HFF-Myc (cell line): ENCODE data around the gene NCMAP.
"Not testable (repeated sequence)": the region's sequence is repeated elsewhere in the genome, so short reads cannot be mapped to it uniquely, and the experiment has no call there.

ENCODE experiments used
- DNase-seq: peaks from one replicate; pipeline ENCODE4 v3.0.0-alpha.2; 2011; ENCODE audit warnings: low read depth; ENCODE audit errors: extremely low read depth
- H3K4me3 ChIP-seq: replicated peaks from 2 replicates; pipeline ENCODE4 v1.5.1; 2011; ENCODE audit warnings: low read depth, mild to moderate bottlenecking, control low read depth, low read length
- TF ChIP-seq, protein P1 (sequence below): IDR thresholded peaks from 2 replicates; pipeline ENCODE4 v1.5.1; 2012; ENCODE audit warnings: mild to moderate bottlenecking, low read depth, low read length, control low read depth; ENCODE audit errors: missing control alignments

Gene NCMAP

DNA sequence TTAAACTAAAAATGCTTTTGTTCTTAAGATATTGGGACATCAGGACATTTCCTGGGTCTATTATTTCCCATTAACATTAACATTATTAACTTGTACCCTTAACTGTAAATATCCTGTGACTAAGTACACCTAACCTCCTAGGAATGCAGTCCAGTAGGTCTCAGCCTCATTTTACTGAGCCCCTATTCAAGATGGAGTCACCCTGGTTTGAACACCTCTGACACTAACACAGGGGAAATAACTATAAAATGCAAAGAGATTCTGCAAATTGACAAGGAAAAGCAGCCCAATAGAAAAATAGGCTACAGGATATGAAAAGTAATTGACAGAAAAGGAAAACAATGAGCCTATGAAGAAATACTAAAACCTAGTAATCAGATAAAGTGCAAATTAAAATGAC is 11.6 kb upstream of the NCMAP start:
- TF ChIP-seq, protein P1, sequence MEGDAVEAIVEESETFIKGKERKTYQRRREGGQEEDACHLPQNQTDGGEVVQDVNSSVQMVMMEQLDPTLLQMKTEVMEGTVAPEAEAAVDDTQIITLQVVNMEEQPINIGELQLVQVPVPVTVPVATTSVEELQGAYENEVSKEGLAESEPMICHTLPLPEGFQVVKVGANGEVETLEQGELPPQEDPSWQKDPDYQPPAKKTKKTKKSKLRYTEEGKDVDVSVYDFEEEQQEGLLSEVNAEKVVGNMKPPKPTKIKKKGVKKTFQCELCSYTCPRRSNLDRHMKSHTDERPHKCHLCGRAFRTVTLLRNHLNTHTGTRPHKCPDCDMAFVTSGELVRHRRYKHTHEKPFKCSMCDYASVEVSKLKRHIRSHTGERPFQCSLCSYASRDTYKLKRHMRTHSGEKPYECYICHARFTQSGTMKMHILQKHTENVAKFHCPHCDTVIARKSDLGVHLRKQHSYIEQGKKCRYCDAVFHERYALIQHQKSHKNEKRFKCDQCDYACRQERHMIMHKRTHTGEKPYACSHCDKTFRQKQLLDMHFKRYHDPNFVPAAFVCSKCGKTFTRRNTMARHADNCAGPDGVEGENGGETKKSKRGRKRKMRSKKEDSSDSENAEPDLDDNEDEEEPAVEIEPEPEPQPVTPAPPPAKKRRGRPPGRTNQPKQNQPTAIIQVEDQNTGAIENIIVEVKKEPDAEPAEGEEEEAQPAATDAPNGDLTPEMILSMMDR = no peak

DNA sequence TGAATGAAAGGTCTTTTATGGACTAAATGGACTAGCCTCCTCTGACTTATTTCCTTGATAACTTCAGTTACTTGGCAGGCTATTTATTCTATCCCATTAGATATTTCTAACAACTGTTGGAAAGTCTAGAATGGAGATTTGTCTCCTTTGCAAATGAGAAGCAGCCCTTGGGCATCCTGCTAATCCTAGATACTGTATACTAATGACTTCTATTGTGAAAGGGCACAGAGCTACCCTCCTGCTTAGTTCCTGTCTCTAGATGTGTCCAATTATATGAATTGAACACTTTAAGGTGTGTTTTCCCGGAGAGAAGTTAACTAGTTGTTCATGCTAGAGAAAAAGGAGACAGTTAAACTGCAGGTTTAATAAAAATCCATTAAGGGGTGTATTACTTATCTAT is 10.2 kb upstream of the NCMAP start:
- no peak for DNase-seq
- H3K4me3 ChIP-seq = no peak overlapping the region
- TF ChIP-seq, protein P1 = no peak

More for the DNA sequence above, 11.6 kb upstream of the NCMAP start:
- H3K4me3 ChIP-seq = no peak overlapping the region
- no peak for DNase-seq

DNA sequence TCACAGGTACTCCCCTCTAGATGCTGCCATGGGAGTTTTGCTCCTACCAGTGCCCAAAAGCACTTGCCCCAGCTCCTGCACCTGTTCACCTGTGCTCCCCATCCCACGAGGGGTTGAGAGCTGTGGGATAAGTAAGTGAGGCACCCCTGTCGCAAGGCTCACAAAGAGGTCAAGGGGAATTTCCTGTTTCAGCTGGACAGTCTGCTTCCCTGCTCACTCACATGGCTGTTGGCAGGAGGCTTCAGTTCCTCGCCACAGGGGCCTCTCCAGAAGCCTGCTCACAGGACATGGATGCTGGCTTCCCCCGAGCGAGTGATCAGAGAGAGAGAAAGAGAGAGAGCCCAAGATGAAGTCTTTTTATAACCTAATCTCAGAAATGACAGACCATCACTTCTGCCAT is 8.7 kb upstream of the NCMAP start:
- TF ChIP-seq, protein P1 = no peak
- DNase-seq = no peak
- no peak overlapping the region for H3K4me3 ChIP-seq

DNA sequence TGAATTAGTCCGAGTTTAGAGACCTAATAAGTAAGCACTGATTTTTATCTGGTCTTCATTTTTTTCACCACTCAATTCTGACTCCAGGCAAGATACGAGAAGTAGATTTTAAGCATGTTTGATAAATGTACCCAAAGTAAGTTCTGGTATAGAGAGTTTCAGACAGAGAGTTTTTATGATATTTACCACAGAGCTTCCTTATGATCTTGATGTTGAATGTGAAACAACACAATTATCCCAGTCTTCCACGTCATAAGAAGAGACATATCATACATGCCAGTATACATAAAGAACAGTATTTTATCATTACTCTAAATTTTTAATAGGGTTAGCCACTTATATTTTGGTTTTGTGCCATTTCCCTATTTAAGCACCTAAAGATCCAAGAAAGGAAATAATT is 7.8 kb upstream of the NCMAP start:
- no peak overlapping the region for H3K4me3 ChIP-seq
- TF ChIP-seq, protein P1 = no peak
- DNase-seq = no peak

DNA sequence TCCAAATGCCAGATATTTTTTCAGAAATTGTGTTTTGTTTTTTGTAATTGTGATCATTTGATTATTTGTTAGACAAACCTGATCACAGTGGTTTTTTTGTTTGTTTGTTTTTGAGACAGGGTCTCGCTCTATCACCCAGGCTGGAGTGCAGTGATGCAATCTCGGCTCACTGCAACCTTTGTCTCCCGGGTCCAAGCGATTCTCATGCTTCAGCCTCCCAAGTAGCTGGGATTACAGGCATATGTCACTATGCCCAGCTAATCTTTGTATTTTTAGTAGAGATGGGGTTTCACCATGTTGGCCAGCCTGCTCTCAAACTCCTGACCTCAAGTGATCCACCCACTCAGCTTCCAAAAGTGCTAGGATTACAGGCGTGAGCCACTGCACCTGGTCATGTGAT is 6.7 kb upstream of the NCMAP start:
- not testable (repeated sequence) for DNase-seq, H3K4me3 ChIP-seq

DNA sequence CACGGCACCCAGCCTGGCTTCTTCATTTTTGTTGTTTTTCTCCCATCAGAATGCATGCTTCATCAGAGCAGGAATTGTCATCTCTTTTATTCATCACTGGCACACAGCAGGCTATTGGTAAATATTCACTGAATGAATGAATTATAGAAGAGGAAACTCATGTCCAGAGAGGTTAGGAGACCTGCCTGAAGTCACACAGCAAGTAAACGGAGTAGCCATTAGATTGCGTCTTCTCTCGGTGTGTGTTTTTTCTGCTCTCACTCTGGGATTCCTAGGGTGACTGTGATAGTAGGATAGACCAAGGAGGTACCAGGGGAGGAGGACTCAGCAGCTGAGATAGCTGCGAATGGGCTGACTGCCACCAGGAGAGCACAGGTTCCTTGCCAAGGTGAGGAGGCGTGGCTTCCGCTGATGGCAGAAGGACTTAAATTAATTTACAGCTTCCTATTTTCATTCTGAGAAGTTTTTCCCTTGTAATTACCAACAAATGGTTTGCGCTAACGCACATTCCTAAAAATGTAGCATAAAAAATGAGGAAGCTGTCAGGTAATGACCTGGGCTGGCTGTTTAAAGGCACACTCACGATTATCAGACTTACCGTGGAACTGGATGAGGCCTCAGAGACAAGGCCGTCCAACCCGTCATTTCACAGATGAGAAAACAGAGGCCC is 4.5 kb upstream of the NCMAP start:
- TF ChIP-seq, protein P1 = no peak
- H3K4me3 ChIP-seq = no peak overlapping the region
- DNase-seq = no peak

DNA sequence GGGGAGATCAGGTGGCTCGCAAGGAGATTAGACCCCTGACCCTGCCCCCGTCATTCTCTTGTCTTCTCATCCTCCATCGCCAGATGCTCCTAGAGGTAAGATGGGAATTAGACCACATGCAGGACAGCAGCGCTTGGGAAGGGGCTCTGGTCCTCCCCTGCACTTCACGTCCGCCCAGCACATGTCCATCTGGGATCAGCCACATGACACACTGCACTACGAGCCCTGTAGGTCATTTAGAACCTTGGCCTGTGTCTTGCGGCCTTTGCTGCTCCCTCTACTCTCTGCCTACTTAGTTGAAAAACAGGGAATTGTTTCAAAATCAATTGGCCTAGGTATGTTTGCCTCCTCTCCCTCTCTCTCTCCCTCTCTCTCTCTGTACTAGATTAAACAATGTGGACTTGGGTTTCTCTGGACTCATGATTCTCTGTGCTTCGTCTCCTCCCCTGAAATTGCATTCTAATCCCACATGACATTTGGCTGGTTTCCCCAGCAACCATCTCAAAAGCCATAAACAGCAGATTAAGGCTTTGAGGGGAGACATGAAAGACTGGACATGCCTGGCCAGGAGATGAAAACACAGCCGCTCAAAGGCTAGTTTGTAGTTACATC is 3.8 kb upstream of the NCMAP start:
- DNase-seq = peak; percentile 11
- TF ChIP-seq, protein P1 = no peak
- no peak overlapping the region for H3K4me3 ChIP-seq
